ENCODE results near the gene TMEM222.

The TMEM222 gene

DNA sequence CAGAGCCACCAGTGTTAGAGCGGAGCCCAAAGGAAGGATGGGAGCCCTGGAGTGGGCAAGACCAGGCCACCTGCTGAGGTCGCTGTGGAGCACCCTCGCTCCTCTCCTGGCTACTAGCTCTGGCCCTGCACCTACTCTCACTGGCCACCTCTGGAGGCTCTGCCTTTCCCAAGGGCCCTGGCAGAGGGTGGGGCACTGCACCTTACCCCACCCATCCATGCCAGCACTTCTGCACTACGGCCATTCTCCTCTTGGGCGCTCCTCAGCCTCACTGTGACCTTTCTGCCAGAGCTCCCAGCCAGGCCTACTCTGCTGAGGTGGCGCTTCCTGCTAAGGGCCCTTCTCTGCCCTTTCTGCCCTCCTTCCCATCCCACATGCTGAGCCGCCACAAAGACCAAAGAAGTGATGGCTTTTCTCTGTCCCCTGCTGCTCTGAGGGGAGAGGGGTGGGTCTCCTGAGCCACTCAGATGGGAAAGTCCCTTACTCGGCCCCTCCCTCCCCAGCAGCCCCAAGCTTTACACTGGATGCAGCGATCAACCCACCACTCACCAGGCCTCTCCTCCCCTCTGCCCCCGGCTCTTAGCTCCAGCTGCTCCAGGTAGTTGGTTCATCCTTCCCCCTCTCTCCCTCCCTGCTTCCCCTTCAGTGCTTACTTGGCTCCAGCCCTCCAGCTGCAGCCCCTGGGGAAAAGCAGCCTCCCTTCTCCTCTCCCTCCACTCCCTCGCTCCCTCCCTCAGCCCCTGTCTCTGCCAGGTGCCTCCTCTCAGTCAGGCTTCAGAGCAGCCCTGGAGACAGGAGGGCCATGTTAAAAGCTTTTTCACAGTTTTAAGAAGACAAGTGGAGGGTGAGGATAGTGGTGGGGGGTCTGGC, 14.8 kb upstream of the TMEM222 start:
- no peak for DNase-seq (ENCODE audit: low read depth in 2 of 2)

DNA sequence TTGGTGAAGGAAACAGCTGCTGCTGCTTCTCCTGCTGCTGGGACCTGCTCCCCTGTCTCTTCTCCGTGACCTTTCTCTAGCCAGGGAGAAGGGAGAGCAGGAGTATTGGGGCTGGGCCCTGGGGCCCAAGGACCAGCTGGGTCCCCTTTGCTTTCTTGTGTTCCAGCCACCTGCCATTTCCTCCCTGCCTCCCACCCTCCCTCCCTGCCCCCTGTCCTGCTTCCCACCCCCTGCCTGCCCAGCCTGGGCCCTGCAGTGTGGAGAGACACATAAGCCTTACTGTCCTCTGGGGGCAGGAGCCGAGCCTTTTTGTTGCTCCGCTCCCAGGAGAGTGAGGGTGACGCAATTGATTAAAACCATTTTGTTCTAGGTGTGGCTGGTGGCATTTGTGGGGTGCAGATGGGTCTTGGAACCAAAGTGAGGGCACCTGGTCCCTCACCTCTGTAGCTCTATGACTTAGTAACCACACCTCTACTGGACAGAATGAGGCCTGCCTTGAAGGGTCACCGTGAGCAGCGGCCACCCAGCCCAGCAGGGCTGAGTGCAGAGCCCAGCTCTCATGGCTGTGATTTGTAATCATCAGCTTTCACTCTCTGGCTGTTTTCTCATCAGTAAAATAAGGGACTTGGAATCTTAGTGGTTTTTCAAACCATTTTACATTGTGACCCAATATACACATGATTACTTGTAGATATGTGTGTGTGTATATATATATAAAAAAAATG, 13.9 kb upstream of the TMEM222 start:
- DNase-seq (ENCODE audit: low read depth in 2 of 2): no peak

DNA sequence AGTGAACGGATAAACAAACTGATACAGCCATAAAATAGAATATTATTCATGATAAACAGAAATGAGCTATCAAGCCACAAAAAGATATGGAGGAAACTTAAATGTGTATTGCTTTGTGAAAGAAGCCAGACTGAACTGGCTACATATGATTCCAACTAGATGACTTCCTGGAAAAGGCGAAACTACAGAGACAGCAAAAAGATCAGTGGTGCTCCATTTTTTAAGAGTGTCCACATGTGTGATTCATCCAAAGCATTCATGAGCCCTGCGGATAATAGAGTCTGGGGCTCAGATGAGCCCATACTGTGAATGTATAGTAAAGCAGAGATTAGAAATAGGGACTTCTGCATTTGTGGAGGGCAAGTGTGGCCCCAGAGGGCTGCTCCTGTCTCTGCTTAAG, 7.8 kb upstream of the TMEM222 start:
- DNase-seq (ENCODE audit: low read depth in 2 of 2): no peak

DNA sequence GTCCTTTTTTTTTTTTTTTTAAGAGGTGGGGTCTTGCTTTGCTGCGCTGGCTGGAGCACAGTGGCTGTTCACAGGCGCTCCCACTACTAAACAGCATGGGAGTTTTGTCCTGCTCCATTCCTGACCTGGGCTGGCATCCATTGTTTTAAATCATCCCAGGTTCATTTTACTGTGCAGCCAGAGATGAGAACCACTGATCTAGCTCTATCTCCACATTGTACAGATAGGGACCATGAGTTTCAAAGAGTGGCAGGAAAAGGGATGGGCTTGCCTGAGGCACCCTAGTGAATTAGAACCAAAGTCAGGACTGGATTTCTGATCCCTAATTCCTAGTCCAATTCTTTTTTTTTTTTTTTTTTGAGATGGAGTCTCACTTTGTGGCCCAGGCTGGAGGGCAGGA, 7.2 kb upstream of the TMEM222 start:
- no peak for DNase-seq (ENCODE audit: low read depth in 2 of 2)

DNA sequence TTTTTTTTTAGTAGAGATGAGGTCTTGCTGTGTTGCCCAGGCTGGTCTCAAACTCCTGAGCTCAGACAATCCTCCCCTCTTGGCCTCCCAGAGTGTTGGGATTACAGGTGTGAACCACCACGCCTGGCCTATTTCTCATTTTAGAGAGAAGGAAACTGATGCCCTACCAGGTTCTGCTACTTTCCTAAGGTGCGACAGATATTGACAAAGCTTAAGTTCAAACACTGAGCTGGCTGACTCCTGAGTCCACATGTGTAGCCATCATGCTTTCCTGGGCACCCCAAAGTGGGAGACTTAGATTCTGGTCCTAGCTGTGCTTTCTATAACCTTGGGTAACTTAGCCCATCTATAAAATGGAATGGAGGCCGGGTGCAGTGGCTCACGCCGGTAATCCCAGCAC, 5.1 kb upstream of the TMEM222 start:
- no peak for DNase-seq (ENCODE audit: low read depth in 2 of 2)

DNA sequence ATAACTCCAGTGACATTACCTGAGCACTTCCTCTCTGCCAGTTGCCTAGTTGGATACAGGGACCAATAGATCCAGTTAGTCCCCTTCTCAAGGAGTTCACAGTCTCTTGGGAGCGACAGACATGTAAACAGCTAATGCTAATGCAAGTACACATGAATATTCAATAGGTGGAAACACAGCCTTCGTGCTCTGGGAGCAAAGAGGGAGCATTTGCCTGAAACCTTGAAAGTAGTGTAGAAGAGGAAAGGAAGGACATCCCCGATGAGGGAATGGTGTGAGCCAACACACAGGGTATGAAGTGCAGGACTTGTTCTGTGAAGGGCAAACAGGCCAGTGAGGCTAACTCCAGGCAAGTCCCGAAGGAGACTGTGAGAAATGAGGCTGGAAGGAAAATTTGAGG, 3.8 kb upstream of the TMEM222 start:
- DNase-seq (ENCODE audit: low read depth in 2 of 2): no peak

DNA sequence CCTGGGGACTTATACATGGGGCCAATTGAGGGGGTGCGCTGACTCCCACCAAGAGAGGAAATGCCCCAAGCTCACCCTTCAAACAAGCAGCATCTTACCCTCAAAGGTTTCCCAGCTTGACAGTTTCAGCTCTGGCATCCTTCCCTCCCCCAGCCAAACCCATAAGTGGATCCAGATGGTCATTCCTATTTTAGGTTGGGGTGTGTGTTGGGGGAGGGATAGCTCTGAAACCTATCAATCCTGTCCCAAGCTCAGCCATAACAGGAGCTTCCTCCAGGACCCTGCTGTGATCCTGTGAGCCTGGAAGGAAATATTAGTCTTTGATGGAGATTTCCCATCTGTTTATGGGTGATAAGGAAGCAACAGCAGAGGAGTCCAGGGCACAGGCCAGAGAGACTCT, 3.4 kb upstream of the TMEM222 start:
- no peak for DNase-seq (ENCODE audit: low read depth in 2 of 2)

DNA sequence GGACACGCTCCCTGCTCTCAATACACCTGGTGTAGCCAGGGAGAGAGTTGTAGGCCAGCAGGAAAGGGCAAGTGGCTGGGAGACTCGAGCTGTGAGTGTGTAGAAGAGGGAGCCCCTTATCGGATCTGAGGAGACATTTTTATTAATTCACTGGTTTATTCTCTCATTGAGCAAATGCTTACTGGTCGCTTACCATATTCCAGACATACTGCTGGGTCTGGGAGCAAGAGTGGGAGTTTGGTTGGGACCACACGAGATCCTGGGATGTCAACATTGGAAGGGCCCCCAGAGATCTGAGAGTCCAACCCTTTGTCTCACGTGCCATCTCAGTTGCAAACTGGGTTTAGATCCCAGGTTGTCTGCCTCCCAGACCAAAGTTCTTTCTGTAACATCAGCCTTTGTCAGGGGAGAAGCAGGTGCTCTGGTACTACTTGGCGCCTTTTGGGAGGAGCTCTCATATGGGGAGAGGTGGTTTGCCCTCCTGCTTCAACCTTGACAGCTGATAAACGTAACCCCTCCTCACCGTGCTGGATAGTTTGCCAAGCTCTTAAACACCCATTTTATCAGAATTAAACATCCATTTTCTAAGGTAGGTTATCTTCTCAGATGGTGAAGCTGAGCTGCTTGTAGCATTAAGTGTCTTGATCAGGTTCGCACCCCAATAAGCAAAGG, 742 bp downstream of the TMEM222 start:
- DNase-seq (ENCODE audit: low read depth in 2 of 2): no peak

DNA sequence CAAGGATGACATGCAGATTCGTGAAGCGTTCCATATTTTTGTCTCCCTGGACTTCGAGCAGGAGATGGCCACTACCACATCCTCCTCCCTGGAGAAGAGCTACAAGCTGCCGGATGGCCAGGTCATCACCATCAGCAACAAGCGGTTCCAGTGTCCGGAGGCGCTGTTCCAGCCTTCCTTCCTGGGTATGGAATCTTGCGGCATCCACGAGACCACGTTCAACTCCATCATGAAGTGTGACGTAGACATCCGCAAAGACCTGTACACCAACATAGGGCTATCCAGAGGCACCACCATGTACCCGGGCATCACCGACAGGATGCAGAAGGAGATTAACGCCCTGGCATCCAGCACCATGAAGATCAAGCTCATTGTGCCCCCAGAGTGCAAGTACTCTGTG, 3.3 kb downstream of the TMEM222 start:
- no peak for DNase-seq (ENCODE audit: low read depth in 2 of 2)

DNA sequence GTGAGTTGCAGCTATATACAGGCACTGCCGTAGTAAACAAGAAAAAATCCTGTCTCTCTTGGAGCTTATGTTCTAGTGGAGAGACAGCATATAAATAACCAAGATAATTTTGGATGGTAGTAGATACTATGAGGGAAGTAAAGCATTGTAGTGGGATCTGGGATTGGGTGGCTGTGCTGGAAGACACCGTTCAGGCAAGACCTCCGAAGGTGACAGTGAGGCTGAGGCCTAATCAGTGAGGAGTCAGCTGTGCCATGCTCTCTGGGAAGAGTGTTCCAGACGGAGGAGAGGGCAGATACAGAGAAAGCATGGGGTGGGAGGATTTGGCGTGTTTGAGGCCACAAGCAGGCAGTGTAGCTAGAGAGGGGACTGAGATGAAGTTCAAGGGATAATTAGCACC, 6.0 kb downstream of the TMEM222 start:
- DNase-seq (ENCODE audit: low read depth in 2 of 2): no peak

DNA sequence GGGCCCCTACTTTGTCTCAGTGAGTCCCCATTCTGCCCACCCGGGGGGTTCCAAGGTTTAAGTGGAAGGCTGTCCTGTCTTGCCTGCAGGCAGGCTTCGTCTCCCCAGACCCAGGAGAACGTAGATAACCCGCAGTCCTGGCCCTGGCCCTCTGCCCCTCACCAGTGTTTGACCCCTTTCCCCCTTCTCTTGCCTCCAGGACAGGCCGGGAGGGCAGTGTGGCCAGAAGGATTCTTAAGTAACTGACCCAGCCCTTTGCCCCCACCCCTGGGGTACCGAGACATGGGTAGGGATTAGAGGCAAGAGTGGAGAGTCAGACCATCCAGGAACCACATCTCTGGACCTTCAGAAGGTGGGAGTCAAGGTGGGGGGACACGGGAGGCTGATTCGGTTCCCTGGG, 8.8 kb downstream of the TMEM222 start:
- DNase-seq (ENCODE audit: low read depth in 2 of 2): no peak

DNA sequence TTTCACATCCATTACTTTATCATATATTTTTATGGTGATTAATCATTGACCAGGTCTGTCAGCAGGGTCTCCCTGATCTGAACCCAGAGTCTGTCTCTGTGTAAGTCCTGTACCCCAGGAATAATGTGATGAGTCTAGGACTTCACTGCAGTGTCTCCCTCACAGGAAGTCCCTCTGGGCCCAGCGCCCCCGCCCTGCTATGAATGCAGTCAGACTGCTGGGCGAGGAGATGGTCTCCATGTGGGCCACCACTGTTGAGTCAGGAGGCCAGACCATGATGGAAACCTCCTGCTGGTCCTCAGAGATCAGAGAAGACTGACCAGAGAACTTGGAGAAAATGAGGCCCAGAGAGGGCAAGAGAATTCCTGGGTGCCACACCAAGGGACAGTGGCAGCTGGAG, 9.5 kb downstream of the TMEM222 start:
- no peak for DNase-seq (ENCODE audit: low read depth in 2 of 2)

DNA sequence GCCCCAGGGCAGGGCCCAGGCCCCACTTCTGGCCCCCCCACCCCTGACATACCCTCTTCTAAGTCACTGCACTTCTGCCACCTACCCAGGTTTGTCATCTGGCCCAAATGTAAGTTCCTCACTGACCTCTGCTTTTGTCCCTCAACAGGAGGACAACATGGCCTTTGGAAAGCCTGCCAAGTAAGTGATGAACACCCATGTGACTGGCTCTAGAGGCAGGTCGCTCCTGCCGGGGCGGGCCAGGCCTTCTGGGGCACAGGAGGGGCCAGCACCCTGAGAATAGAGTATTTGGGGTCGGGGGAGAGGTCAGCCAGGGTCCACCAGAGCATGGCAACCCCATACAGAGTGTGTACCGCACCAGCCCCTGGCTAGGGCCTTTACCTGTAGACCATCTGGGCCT, 10.0 kb downstream of the TMEM222 start:
- no peak for DNase-seq (ENCODE audit: low read depth in 2 of 2)

DNA sequence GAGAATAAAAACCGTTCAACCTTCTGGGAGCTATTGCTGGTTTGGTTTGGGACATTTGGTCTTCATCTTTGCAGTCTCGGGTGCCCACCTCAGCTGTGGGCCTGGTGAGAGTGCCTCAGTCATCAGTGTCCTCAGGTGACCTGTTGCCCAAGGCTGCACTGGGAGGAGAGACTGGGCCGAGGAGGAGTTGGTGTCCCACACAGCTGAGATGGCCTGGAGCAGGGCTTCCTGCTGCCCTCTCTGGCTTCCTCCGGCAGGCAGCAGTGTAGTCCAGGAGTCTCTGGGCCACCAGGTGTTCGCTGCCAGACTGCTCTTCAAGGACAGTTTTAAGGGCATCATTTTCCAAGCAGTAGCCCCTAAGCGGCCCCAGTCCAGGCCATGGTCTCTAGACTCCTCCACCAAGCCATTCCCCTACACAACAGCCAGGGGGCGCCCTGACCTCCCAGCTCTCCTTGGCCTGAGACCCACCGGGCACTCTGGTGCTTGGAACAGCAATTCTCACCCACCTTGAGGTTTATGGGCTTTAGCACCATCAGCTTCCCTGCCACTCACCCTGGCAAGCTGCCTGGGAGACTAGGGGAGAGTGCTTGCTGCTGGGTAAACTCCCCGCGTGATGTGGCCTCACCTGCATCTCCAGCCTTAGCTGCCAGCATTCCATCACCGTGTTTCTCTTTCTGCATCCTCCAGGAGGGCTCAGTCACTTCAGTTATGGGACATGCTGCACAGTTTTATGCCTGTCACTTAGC, 10.7 kb downstream of the TMEM222 start:
- DNase-seq (ENCODE audit: low read depth in 2 of 2): peak in 1 of 2 donors; percentile 39

DNA sequence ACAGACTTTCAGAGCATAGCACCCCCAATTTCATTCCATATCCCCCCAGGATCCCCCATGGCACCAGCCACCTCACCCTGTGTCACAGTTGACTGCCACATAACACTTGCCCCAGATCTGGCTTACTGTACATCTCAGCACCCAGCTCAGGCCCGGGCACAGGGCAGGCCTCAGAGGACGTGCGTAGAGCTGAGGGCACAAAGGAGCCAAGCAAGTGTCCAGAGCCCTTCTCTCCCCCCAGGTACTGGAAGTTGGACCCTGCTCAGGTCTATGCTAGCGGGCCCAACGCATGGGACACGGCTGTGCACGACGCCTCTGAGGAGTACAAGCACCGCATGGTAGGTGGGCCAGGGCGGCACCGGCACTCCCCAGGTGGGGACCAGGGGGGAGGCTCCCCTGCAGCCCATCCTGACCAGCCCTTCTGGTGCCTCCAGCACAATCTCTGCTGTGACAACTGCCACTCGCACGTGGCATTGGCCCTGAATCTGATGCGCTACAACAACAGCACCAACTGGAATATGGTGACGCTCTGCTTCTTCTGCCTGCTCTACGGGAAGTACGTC, 11.8 kb downstream of the TMEM222 start:
- no peak for DNase-seq (ENCODE audit: low read depth in 2 of 2)

DNA sequence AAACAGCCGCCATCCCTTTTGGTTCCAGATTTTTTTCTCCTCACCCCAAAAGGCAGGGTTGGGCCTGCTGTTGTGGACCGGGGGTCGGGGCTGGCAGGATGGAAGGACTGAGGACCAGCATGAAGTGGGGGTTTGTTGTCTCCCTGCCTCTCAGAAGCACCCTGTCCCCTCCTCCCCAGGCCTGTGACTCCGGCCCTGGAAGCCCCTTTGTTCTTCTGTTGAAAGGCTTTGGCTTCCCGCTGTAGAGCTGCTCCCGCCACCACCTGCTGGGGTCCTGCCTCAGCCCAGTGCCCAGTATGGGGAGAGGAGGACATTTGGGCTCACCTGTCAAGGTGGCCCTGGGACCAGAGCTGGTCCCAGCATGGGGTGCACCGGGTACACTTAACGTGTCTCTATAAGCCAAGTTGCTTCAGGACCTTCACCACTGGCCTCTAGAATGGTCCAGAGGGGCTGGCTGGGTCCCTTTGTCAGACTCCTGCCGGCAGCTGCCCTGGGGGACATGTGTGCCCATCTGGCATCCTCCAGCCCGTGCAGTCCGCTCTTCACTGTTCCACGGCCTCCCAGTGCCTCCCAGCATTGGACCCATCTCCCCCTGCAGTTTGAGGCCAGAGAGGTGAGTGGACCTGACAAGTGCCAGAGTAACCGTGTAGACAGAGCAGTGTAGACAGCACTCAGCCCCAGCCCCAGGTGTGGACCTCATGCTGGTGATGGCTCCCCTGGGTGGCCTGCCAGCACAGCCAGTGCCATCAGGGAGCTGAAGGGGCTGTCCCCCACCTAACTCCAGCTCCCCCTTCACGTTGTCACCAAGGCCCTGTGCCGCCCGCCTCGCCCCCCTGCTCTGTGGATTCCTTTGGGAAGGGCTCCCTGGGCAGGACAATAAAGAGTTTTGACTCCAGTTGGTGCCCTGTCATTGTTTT, 13.8 kb downstream of the TMEM222 start:
- no peak for DNase-seq (ENCODE audit: low read depth in 2 of 2)

DNA sequence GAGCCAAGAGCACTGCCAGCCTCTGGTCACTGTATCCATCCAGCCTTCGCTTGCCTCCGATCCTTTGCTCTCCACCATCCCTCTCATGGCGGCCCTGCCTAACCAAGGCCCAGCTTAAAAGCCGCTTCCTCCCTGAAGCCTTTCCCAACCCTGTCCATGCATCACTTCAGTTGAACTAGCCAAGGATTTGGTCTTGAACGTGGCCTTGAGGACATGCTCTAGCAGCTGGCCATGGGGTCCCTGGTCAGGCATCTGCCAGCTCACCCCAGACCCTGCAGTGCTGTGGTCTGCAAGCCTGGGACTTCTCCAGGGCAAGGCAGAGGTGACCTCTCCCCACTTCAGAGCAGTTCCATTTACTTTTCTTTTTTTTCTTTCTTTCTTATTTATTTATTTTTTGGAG, 14.8 kb downstream of the TMEM222 start:
- DNase-seq (ENCODE audit: low read depth in 2 of 2): no peak

DNA sequence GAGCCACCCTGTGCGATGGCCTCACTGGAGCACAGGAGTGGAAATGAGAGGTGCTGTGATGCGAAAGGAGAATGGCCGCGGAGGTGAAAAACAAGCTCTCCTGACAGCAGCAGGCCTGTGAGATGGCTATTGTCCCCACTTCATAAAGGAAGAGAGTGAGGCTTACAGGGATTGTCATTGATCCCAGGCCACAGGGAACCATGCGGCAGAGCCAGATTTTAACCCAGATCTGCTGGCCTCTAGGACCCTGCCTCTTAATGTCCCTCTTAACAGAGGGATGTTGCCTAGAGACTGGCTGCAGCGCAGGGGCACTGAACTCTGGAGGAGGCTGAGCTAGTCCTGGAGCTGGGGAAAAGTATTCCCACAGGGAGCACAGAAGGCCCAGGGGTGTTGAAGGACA, 16.8 kb downstream of the TMEM222 start:
- no peak for DNase-seq (ENCODE audit: low read depth in 2 of 2)

DNA sequence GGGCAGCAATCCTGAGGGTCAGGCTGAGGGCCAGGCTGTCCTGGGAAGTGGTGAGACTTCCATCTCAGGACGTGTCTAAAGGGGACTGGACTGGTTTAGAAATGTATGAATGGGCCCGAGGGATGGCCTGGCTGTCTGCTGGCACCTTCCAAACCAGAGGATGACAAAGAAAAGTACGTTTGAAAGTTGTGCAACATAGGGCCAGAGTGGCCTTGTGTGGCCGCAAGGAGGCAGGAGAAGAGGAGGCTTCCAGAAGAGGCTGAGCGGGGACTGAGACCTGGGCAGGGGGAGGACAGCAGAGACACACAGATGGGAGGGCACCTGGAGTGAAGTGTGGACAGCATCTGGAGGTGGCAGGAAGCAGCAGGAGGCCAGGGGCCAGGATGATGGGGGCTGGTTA, 17.2 kb downstream of the TMEM222 start:
- no peak for DNase-seq (ENCODE audit: low read depth in 2 of 2)

DNA sequence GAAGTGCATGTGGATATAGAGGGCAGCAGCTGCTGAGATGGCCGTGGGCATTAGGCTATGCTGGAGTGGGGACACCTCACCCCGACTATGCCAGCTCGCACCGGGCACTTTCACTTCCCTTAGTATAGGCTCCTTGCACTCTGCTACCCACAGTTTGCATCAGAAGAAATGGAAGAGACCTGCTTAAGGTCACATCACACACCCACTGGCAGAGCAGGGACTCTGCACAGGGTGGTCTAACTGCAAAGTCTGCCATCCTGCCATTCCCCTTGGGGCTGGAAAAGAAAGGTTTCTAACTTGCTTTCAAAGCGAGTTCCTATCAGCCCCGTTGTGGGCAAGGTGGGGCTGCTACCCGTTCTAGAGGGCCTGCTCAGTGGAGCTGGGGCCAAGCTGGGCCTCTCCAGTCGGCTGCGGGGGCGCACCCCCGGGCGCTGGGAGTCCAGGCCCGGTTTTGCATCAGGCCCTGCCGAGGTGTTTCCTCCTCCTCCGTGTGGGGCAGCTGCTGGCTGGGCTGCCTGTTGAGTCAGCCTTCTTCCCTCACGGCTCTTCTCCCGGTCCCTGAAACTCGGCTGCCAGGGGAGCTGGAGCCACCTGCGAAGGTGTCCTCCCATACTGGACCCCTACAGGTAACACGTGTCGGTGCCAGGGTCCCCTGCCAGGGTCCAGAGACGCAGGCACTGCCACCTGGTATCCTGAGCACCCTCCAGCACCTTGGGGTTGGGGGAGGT, 19.7 kb downstream of the TMEM222 start, which contains the start of gene SYTL1:
Gene SYTL1, plus strand, starts transcription at position 498 of the 728 bp plus-strand sequence. CDS start 3,313 bp downstream, outside the sequence.
- DNase-seq (ENCODE audit: low read depth in 2 of 2): peak in 1 of 2 donors; percentile 62
